Measurements from ENCODE around the gene A1BG.

DNA sequence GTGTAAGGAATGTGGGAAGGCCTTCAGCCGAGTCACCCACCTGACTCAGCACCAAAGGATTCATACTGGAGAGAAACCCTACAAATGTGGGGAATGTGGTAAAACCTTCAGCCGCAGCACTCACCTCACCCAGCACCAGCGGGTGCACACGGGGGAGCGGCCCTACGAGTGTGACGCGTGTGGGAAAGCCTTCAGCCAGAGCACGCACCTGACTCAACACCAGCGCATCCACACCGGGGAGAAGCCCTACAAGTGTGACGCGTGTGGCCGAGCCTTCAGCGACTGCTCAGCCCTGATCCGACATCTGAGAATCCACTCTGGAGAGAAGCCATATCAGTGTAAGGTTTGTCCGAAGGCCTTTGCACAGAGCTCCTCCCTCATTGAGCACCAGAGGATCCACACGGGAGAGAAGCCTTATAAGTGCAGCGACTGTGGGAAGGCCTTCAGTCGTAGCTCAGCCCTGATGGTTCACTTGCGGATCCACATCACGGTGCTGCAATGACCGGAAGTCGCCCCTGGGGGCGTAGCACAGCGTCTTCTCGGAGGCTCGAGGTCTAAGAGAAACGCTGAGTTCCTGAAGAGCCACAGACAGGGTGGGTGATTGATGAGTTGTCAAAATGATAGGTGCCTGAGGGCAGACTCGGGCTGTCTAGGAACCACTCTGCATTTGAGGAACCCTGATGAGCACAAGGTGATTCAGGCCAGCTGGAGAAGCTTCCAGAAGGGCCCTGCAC is 14.3 kb downstream of the A1BG start:
- TF ChIP-seq CTCF (IDR thresholded peaks at IDR 0.05; ENCODE audit: insufficient read depth, low read length, poor library complexity, severe bottlenecking) (no peak), EZH2phosphoT487 (conservative IDR thresholded peaks at IDR 0.05; ENCODE audit: low read length) (no peak)

All from SU-DHL-6 (cell line).